HUES64 (cell line): ENCODE data around the gene ULK4.
A peak's percentile ranks its signal among the peaks of the same experiment; 100 is the strongest.

Experiments used
- H3K27ac ChIP-seq: 2 replicates; pipeline ENCODE4 v1.7.0; 2013; ENCODE audit warnings: low read depth, low read length, inconsistent platforms
- H3K27me3 ChIP-seq: 2 replicates; pipeline ENCODE4 v1.6.1; 2013; ENCODE audit warnings: mild to moderate bottlenecking, low read length; ENCODE audit not compliant: insufficient read depth
- H3K36me3 ChIP-seq: 2 replicates; pipeline ENCODE4 v1.6.1; 2013; ENCODE audit warnings: mild to moderate bottlenecking, low read length; ENCODE audit not compliant: insufficient read depth
- H3K4me1 ChIP-seq: 2 replicates; pipeline ENCODE4 v1.6.1; 2013; ENCODE audit warnings: mild to moderate bottlenecking, low read length, moderate library complexity; ENCODE audit not compliant: insufficient read depth
- H3K4me3 ChIP-seq: 2 replicates; pipeline ENCODE4 v1.5.1; 2013; ENCODE audit warnings: mild to moderate bottlenecking, low read length, moderate library complexity
- H3K9ac ChIP-seq: 2 replicates; pipeline ENCODE4 v1.6.1; 2013; ENCODE audit warnings: mild to moderate bottlenecking, low read depth, low read length
- H3K9me3 ChIP-seq: 2 replicates; pipeline ENCODE4 v1.6.1; 2013; ENCODE audit warnings: low read depth, low read length; ENCODE audit not compliant: insufficient read depth
- WGBS: fragments of 150-250, 120-280 bp; methylation state at CpG from one replicate; pipeline ENCODE4 v1.1.7; 2013; ENCODE audit warnings: missing lambda C conversion rate; 5-methylcytosine and 5-hydroxymethylcytosine counted together

The ULK4 gene

DNA sequence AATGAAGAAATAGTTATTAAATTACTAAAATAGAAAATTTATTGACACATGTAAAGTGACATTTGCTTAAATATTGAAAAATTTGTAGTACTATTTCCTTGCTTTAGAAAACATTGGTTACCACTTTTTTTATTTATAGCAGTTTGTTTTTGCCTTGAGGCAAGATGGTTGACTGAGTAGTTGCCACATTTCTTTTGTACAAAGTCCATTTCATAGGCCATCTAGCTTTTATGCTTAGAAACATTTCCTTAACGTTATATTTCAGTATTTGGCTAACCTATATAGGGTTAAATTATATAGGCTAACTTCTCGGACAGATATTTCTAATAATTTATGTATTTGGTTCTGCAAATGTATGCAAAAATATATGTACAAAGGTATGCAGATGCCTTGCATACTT lies 745.5 kb downstream of the ULK4 start:
- Histone ChIP-seq H3K27ac (no peak overlapping the region), H3K9me3 (no peaks in the 10 kb centered on the region), H3K27me3 (no peaks in the 10 kb centered on the region), H3K9ac (no peak overlapping the region), H3K4me1 (peaks cover 68% of the 10 kb centered on the region), H3K36me3 (no peaks in the 10 kb centered on the region), H3K4me3 (no peak overlapping the region)
- WGBS = no CpG with 5 or more reads among the region's 2 CpGs

DNA sequence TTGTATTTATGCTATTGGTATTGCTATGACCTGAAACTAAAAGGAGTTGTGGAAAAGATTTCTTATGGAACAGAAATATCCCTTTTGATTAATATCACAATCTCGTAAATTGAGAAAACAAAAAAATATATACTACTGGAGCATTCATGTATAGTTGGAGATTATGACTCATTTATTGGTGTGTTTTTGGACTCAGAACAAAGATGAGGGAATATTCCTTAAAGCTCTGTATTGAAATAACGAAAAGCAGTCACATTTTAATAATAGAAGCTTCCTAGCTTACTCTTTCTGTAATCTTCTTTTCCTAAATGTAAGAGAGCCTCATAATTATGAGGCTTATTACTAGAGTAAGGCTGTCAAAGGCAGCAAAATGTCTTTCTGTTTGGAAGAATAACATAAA lies 748.3 kb downstream of the ULK4 start:
- peaks cover 55% of the 10 kb centered on the region for H3K4me1 ChIP-seq
- no peaks in the 10 kb centered on the region for H3K27me3 ChIP-seq
- H3K9me3 ChIP-seq = no peaks in the 10 kb centered on the region
- no peak overlapping the region for H3K4me3 ChIP-seq
- WGBS = no CpG with 5 or more reads among the region's 2 CpGs
- H3K9ac ChIP-seq = no peak overlapping the region
- no peak overlapping the region for H3K27ac ChIP-seq
- peaks cover 8% of the 10 kb centered on the region; the same call in 1 of the 2 replicates for H3K36me3 ChIP-seq

DNA sequence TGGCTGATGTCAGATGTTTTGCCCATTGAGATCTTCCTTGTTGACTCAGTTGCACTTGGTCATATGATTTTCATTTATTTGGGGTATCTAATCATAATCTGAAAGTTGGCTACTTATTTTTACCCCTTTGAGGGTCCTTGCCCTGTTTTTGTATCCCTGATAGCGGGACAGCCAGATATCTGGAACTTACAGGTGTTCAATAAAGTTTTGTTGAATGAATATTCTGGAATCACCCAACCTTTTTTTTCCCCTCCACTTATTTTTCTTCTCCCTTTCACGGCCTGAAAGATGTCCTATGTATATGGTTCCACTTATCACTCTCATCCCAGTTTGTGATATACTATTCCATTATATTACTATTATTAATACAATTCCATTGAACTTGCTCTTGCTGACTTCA lies 749.8 kb downstream of the ULK4 start:
- Histone ChIP-seq H3K27ac (no peak overlapping the region), H3K4me3 (no peak overlapping the region), H3K36me3 (peaks cover 8% of the 10 kb centered on the region; the same call in 1 of the 2 replicates), H3K27me3 (no peaks in the 10 kb centered on the region), H3K9ac (no peak overlapping the region), H3K9me3 (no peaks in the 10 kb centered on the region), H3K4me1 (peaks cover 63% of the 10 kb centered on the region)
- 83% methylated on average over 1 of the region's 2 CpGs for WGBS

GRCh38 chr3:41210966-41211365 lies 750.9 kb downstream of the ULK4 start:
- H3K9ac ChIP-seq = no peak overlapping the region
- 93% methylated on average over 5 of the region's 5 CpGs for WGBS
- no peaks in the 10 kb centered on the region for H3K27me3 ChIP-seq
- H3K27ac ChIP-seq = no peak overlapping the region
- H3K9me3 ChIP-seq = no peaks in the 10 kb centered on the region
- H3K4me1 ChIP-seq = peaks cover 63% of the 10 kb centered on the region
- peaks cover 8% of the 10 kb centered on the region; the same call in 1 of the 2 replicates for H3K36me3 ChIP-seq
- no peak overlapping the region for H3K4me3 ChIP-seq

DNA sequence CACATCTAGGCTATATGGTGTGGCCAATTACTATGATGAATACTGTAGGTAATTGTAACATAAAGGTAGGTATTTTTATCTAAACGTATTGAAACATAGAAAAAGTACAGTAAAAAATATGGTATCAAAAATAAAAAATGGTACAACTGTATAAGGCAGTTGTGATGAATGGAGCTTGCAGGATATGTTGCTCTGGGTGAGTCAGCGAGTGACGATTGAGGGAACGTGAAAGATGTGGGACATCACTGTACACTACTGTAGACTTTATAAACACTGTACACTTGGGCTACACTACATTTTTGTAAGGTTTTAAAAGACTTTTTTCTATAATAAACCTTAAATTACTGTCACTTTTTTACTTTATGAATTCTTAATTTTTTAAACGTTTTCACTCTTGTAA lies 752.3 kb downstream of the ULK4 start:
- no peaks in the 10 kb centered on the region for H3K9me3 ChIP-seq
- H3K27ac ChIP-seq = no peak overlapping the region
- H3K4me3 ChIP-seq = no peak overlapping the region
- WGBS = 96% methylated on average over 5 of the region's 5 CpGs
- H3K9ac ChIP-seq = no peak overlapping the region
- H3K4me1 ChIP-seq = peaks cover 69% of the 10 kb centered on the region
- H3K36me3 ChIP-seq = peaks cover 8% of the 10 kb centered on the region; the same call in 1 of the 2 replicates
- H3K27me3 ChIP-seq = no peaks in the 10 kb centered on the region

DNA sequence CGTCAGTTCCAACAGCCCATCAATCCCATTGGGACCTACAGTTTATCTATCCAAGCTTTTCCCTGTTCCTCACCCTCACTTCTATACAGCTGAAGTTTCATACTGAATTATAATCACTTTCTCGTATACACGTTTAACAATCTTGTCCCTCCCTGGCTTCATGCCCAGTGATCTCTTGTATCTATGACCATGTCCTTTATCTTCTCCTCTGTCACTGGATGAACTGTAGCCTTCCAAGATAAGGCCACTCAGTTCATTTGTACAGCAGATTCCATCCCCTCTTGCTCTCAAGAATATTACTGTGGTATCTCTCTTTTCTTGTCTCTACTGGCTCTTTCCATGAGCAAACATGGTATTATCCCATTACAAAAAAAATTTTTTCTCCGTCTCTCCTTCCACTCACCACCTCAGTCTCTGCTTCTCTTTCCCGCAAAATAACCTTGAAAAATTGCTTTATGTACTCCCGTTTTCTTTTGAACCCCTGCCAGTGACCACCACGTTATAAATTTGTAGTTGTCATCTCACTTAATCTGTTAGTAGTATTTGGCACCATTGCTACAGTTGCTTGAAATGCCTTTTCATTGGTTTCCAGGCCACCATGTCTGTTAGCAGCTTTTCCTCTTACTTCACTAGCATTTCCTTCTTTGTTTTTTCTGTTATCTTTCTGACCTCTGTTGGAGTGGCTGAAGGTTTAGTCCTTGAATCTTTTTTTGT lies 753.2 kb downstream of the ULK4 start:
- H3K9me3 ChIP-seq = no peaks in the 10 kb centered on the region
- no peaks in the 10 kb centered on the region for H3K27me3 ChIP-seq
- H3K9ac ChIP-seq = no peak overlapping the region
- H3K4me3 ChIP-seq = no peak overlapping the region
- peaks cover 8% of the 10 kb centered on the region; the same call in 1 of the 2 replicates for H3K36me3 ChIP-seq
- WGBS = 92% methylated on average over 7 of the region's 7 CpGs
- peaks cover 69% of the 10 kb centered on the region for H3K4me1 ChIP-seq
- no peak overlapping the region for H3K27ac ChIP-seq

DNA sequence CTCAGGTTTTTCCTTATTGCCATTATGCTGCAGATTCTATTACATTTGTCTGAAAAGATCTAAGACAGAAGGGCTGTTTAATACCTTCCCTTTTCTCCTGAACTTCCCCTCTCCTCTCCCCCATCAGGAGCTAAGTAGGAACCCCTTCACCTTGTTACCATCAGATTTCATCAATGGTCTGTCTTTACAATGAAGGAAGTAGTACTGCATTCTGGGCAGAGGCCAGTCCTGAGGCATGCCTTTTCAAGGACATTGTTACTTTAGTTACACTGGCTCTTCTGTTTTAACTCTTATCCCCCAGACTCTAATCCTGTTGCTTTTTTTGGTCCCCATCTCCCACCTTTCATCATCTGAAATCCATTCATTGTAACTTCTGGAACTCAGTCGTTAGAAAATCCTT lies 754.5 kb downstream of the ULK4 start:
- H3K9me3 ChIP-seq = no peaks in the 10 kb centered on the region
- H3K27ac ChIP-seq = no peak overlapping the region
- no peaks in the 10 kb centered on the region for H3K27me3 ChIP-seq
- peaks cover 67% of the 10 kb centered on the region for H3K4me1 ChIP-seq
- no peak overlapping the region; the same call in 1 of the 2 replicates for H3K4me3 ChIP-seq
- no peak overlapping the region for H3K9ac ChIP-seq
- 59% methylated on average over 1 of the region's 1 CpG for WGBS
- peaks cover 8% of the 10 kb centered on the region; the same call in 1 of the 2 replicates for H3K36me3 ChIP-seq

DNA sequence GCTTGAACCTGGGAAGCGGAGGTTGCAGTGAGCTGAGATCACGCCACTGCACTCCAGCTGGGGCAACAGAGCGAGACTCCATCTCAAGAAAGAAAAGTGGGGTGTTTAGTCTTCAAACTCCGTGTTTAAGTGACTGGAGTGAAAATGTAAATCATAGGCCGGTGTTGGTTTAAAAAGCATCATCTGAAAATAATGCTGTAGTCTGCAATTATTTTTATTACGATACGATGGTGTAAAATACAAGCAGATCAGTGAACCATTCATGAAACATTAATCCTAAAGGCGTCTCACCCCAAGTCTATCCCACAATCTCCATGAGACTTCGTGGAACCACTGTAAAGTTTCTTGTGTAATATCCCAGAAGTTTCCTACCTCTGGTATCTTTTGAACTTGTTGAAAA lies 756.3 kb downstream of the ULK4 start:
- H3K9ac ChIP-seq = no peak overlapping the region
- H3K27ac ChIP-seq = no peak overlapping the region
- no peak overlapping the region for H3K4me3 ChIP-seq
- H3K36me3 ChIP-seq = peaks cover 6% of the 10 kb centered on the region; the same call in 1 of the 2 replicates
- no peaks in the 10 kb centered on the region for H3K9me3 ChIP-seq
- peaks cover 72% of the 10 kb centered on the region for H3K4me1 ChIP-seq
- 88% methylated on average over 9 of the region's 9 CpGs for WGBS
- H3K27me3 ChIP-seq = no peaks in the 10 kb centered on the region

- Histone ChIP-seq H3K4me1 (peaks cover 72% of the 10 kb centered on the region), H3K9ac (no peak overlapping the region)
Measured at GRCh38 chr3:41204369-41204768, 757.5 kb downstream of the ULK4 start.

GRCh38 chr3:41202834-41203345 lies 759.0 kb downstream of the ULK4 start:
- H3K27me3 ChIP-seq = peaks cover 2% of the 10 kb centered on the region; the same call in 1 of the 2 replicates
- peaks cover 69% of the 10 kb centered on the region for H3K4me1 ChIP-seq
- H3K27ac ChIP-seq = peak overlapping the region; percentile 22; the same call in 1 of the 2 replicates
- peak overlapping the region; percentile 82 for H3K4me3 ChIP-seq
- no peaks in the 10 kb centered on the region for H3K36me3 ChIP-seq
- no peaks in the 10 kb centered on the region for H3K9me3 ChIP-seq
- no peak overlapping the region for H3K9ac ChIP-seq

More at GRCh38 chr3:41204369-41204768, 757.5 kb downstream of the ULK4 start:
- H3K27ac ChIP-seq = no peak overlapping the region
- WGBS = 79% methylated on average over 1 of the region's 1 CpG
- H3K9me3 ChIP-seq = no peaks in the 10 kb centered on the region
- H3K36me3 ChIP-seq = no peaks in the 10 kb centered on the region
- peak overlapping the region; percentile 16; the same call in 1 of the 2 replicates for H3K4me3 ChIP-seq
- H3K27me3 ChIP-seq = no peaks in the 10 kb centered on the region

DNA sequence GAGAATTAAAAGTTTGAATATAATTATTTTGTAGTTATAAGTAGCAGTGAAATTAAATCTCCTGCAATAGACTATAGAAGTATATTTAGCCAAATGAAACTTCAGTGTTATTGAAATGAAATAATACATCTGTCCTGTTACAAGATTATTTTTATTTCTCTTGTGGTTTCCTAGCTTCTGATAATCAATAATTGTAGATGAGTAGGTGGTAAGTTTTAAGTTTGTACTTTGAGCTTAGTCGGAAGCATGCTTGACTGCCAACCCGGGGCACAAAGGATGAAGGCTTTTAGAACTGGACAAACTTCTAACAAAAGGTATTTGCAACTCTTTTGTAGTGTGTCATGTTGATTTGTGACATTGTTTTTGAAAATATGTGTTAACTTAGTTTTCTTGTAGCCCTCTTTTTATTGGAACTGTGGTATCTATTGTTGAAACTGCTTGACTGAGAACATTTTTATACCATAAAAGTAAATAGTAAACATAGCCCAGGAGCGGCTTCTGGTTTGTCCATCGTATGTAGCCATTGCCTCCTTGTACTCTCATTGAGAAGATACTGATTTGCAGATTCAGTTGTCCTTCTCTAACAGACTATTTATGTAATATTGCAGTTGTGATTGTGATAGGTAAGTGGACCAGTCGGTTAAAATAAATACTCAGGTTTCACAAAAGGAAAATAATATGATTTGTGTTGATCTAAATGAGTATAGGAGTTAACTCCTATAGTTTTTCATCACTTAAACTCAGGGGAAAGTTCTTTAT lies 759.6 kb downstream of the ULK4 start:
- Histone ChIP-seq H3K9me3 (no peaks in the 10 kb centered on the region), H3K36me3 (no peaks in the 10 kb centered on the region), H3K9ac (peak overlapping the region; percentile 67), H3K4me1 (peaks cover 64% of the 10 kb centered on the region), H3K27me3 (peaks cover 3% of the 10 kb centered on the region; the same call in 1 of the 2 replicates), H3K27ac (peak overlapping the region; percentile 22; the same call in 1 of the 2 replicates), H3K4me3 (peak overlapping the region; percentile 82)
- 6% methylated on average over 4 of the region's 5 CpGs for WGBS
